H1 (cell line): ENCODE results near the gene CHD9. TPM values are rescaled to one million over a fixed set of nuclear protein-coding genes. Genes with fewer than 3 reads are reported as not detected.
A peak's percentile ranks its signal among the peaks of the same experiment; 100 is the strongest.

ENCODE experiments used
- CTCF ChIA-PET: fragments of 300-600 bp; sonication (Branson Sonifier 250); formaldehyde crosslinking; loops from one replicate; lab custom pipeline; 2021; ENCODE audit not compliant: partially characterized antibody; lab: Charles Lee
- POLR2A ChIA-PET: fragments of 300-600 bp; sonication (Branson Sonifier 250); formaldehyde crosslinking; loops from one replicate; lab custom pipeline; 2021; ENCODE audit warnings: inconsistent platforms; ENCODE audit not compliant: partially characterized antibody; lab: Charles Lee
- DNase-seq, 2 experiments: peaks; one replicate each; pipeline versions ENCODE4 v3.0.0 to v3.0.0-alpha.2; 2010 to 2022; ENCODE audit warnings: low spot score in 2 of 2, low read depth in 1 of 2, mixed read lengths in 1 of 2
- FAIRE-seq: peaks from 2 replicates; lab custom pipeline; 2011; peaks lifted over from hg19 to GRCh38; lab: Jason Lieb, UNC
- H2AFZ ChIP-seq: 2 replicates; pipeline ENCODE4 v1.8.1; 2012; ENCODE audit warnings: low read length, inconsistent platforms
- H2AK5ac ChIP-seq: 2 replicates; pipeline ENCODE4 v1.6.1; 2013; ENCODE audit warnings: low read depth, low read length
- H2BK120ac ChIP-seq: replicated peaks from 2 replicates; pipeline ENCODE3; 2013; ENCODE audit warnings: low read depth, low read length, inconsistent platforms
- H2BK12ac ChIP-seq: 2 replicates; pipeline ENCODE4 v1.6.1; 2013; ENCODE audit warnings: low read depth, low read length
- H2BK15ac ChIP-seq: 2 replicates; pipeline ENCODE4 v1.6.1; 2013; ENCODE audit warnings: low read length
- H2BK20ac ChIP-seq: 2 replicates; pipeline ENCODE4 v1.6.1; 2013; ENCODE audit warnings: low read length
- H2BK5ac ChIP-seq: 2 replicates; pipeline ENCODE4 v1.6.1; 2013; ENCODE audit warnings: low read depth, low read length
- H3K14ac ChIP-seq: 2 replicates; pipeline ENCODE4 v1.6.1; 2013; ENCODE audit warnings: inconsistent platforms; ENCODE audit not compliant: insufficient read length
- H3K18ac ChIP-seq: 2 replicates; pipeline ENCODE4 v1.6.1; 2013; ENCODE audit warnings: low read length; ENCODE audit errors: extremely low read depth
- H3K23ac ChIP-seq: 2 replicates; pipeline ENCODE4 v1.6.1; 2013; ENCODE audit warnings: inconsistent platforms; ENCODE audit not compliant: insufficient read length
- H3K23me2 ChIP-seq: 2 replicates; pipeline ENCODE4 v1.6.1; 2013; ENCODE audit warnings: low read depth, low read length
- H3K27ac ChIP-seq: 2 replicates; pipeline ENCODE4 v1.6.1; 2011; ENCODE audit warnings: low read depth, low read length, inconsistent platforms
- H3K27me3 ChIP-seq, 4 experiments: replicated peaks in 1 of 4; 1 replicate in 1 of 4; 2 replicates in 3 of 4; pipeline versions ENCODE4 v1.6.1 to v1.8.1; 2011 to 2013; ENCODE audit warnings: low read length in 3 of 4, mild to moderate bottlenecking in 3 of 4, inconsistent platforms in 2 of 4, mixed read lengths in 2 of 4, moderate library complexity in 1 of 4; ENCODE audit not compliant: control insufficient read depth in 3 of 4, insufficient read depth in 3 of 4; ENCODE audit errors: extremely low read depth in 1 of 4
- H3K36me3 ChIP-seq, 4 experiments: 2 replicates each; pipeline versions ENCODE4 v1.6.1 to v1.8.1; 2011 to 2013; ENCODE audit warnings: mild to moderate bottlenecking in 4 of 4, low read length in 3 of 4, moderate library complexity in 2 of 4, control low read depth in 1 of 4, inconsistent platforms in 1 of 4; ENCODE audit not compliant: insufficient read depth in 4 of 4, control insufficient read depth in 2 of 4
- H3K4ac ChIP-seq: replicated peaks from 2 replicates; pipeline ENCODE3; 2013; ENCODE audit warnings: low read length, low read depth, mixed read lengths, inconsistent platforms; ENCODE audit not compliant: insufficient read length
- H3K4me1 ChIP-seq, 4 experiments: replicated peaks in 1 of 4; 1 replicate in 1 of 4; 2 replicates in 3 of 4; pipeline versions ENCODE4 v1.6.1 to v1.8.1; 2011 to 2013; ENCODE audit warnings: low read length in 3 of 4, inconsistent platforms in 2 of 4, mixed read lengths in 1 of 4; ENCODE audit not compliant: insufficient read depth in 4 of 4, control insufficient read depth in 3 of 4
- H3K4me2 ChIP-seq, 2 experiments: 2 replicates each; pipeline versions ENCODE4 v1.6.1 to v1.8.1; 2011 to 2013; ENCODE audit warnings: low read depth in 2 of 2, low read length in 2 of 2, control low read depth in 1 of 2, inconsistent platforms in 1 of 2, mild to moderate bottlenecking in 1 of 2; ENCODE audit not compliant: insufficient read depth in 1 of 2
- H3K4me3 ChIP-seq, 4 experiments: fragments of 200-600, 300-600 bp in 1 of 4; sonication (generic), shearing (Covaris generic), sonication (Bioruptor Twin) in 1 of 4; 2 replicates each; pipeline versions ENCODE4 v1.5.1 to v1.8.1; 2011 to 2016; ENCODE audit warnings: low read length in 4 of 4, low read depth in 3 of 4, control low read depth in 2 of 4, inconsistent platforms in 2 of 4, mild to moderate bottlenecking in 2 of 4, mixed read lengths in 1 of 4, moderate library complexity in 1 of 4; ENCODE audit not compliant: insufficient read depth in 2 of 4; ENCODE audit errors: extremely low read depth in 1 of 4
- H3K56ac ChIP-seq: replicated peaks from 2 replicates; pipeline ENCODE3; 2013; ENCODE audit warnings: low read depth, mild to moderate bottlenecking, mixed read lengths, low read length, inconsistent platforms; ENCODE audit not compliant: insufficient read length
- H3K79me1 ChIP-seq: 2 replicates; pipeline ENCODE4 v1.6.1; 2013; ENCODE audit warnings: low read depth, low read length, control low read depth
- H3K79me2 ChIP-seq, 2 experiments: 2 replicates each; pipeline versions ENCODE4 v1.6.1 to v1.8.1; 2012 to 2013; ENCODE audit warnings: low read length in 2 of 2, mild to moderate bottlenecking in 2 of 2, inconsistent platforms in 1 of 2; ENCODE audit not compliant: insufficient read depth in 2 of 2, control insufficient read depth in 1 of 2
- H3K9ac ChIP-seq, 4 experiments: replicated peaks in 1 of 4; 1 replicate in 1 of 4; 2 replicates in 3 of 4; pipeline versions ENCODE4 v1.6.1 to v1.8.1; 2011 to 2013; ENCODE audit warnings: low read depth in 3 of 4, low read length in 3 of 4, control low read depth in 2 of 4, mild to moderate bottlenecking in 2 of 4, moderate library complexity in 2 of 4, inconsistent platforms in 1 of 4; ENCODE audit errors: extremely low read depth in 1 of 4
- H3K9me3 ChIP-seq, 2 experiments: 2 replicates each; pipeline versions ENCODE4 v1.6.1 to v1.8.1; 2012 to 2013; ENCODE audit warnings: mild to moderate bottlenecking in 2 of 2, moderate library complexity in 2 of 2, control low read depth in 1 of 2, inconsistent platforms in 1 of 2, low read depth in 1 of 2, low read length in 1 of 2, mixed read lengths in 1 of 2; ENCODE audit not compliant: insufficient read depth in 2 of 2
- H4K20me1 ChIP-seq, 2 experiments: replicated peaks in 1 of 2; 2 replicates each; pipeline versions ENCODE3 to v1.8.1; 2011 to 2013; ENCODE audit warnings: inconsistent platforms in 2 of 2, low read length in 2 of 2, mild to moderate bottlenecking in 1 of 2; ENCODE audit not compliant: insufficient read depth in 2 of 2, control insufficient read depth in 1 of 2
- H4K5ac ChIP-seq: 2 replicates; pipeline ENCODE4 v1.6.1; 2013; ENCODE audit warnings: low read length, low read depth, mixed read lengths, inconsistent platforms; ENCODE audit not compliant: insufficient read length
- H4K8ac ChIP-seq: 2 replicates; pipeline ENCODE4 v1.8.0; 2013; ENCODE audit warnings: mild to moderate bottlenecking, moderate library complexity, low read length, inconsistent platforms; ENCODE audit not compliant: insufficient read depth; ENCODE audit errors: extremely low read depth
- H4K91ac ChIP-seq: replicated peaks from 2 replicates; pipeline ENCODE3; 2013; ENCODE audit warnings: low read length, mixed read lengths, inconsistent platforms; ENCODE audit not compliant: insufficient read length
- KDM5A ChIP-seq: fragments of 200-600 bp; IDR thresholded peaks from 2 replicates; pipeline ENCODE4 v1.7.1; 2012; ENCODE audit warnings: mild to moderate bottlenecking, low read length, inconsistent platforms, mixed read lengths
- NANOG ChIP-seq: IDR thresholded peaks from 2 replicates; pipeline ENCODE4 v1.6.1; 2011; ENCODE audit warnings: low read length, low read depth, mild to moderate bottlenecking, inconsistent platforms; ENCODE audit not compliant: insufficient read depth, poor library complexity, severe bottlenecking
- TEAD4 ChIP-seq: IDR thresholded peaks from 2 replicates; pipeline ENCODE4 v1.6.1; 2012; ENCODE audit warnings: low read depth, low read length, inconsistent platforms, mixed read lengths
- WGBS, 2 experiments: shearing (Covaris generic) in 1 of 2; methylation state at CpG; one replicate each; pipeline versions ENCODE4 v1.1.6 to v1.1.7; 2013 to 2015; ENCODE audit warnings: low lambda C conversion rate in 2 of 2, mixed read lengths in 2 of 2, inconsistent platforms in 1 of 2, low coverage in 1 of 2, missing lambda C conversion rate in 1 of 2; ENCODE audit not compliant: insufficient replicate concordance in 2 of 2, insufficient coverage in 1 of 2, insufficient read length in 1 of 2; ENCODE audit errors: extremely low coverage in 1 of 2, missing lambda C conversion rate in 1 of 2; 5-methylcytosine and 5-hydroxymethylcytosine counted together
- polyA plus RNA-seq, 7 experiments: library from polyadenylated mRNA; depleted of rRNA in 3 of 7; stranded (reverse) in 5 of 7; unstranded in 2 of 7; fragments of >200 nt in 5 of 7; fragments of 200-250 nt in 2 of 7; gene quantifications; 1 replicate in 5 of 7; 2 replicates in 1 of 7; 4 replicates in 1 of 7; pipeline versions ENCODE4 v1.2.1 to v1.2.3, GENCODE V29; 2011 to 2013; ENCODE audit warnings: missing spikeins in 2 of 7, mixed read lengths in 2 of 7
- total RNA-seq: library from RNA; stranded (reverse); fragmentation: NEBNext Ultra II Directional; extraction: Animal tissue kit (Norgen Biotek cat#: 25700); gene quantifications from 2 replicates; pipeline ENCODE4 v1.2.1, GENCODE V29; 2021

The CHD9 gene
- total and polyA plus RNA-seq, 2 of the 8 experiments (the other 6 are each of a cell fraction or from before 2014, with no cell fraction given): 9.9 to 32.4 TPM

GRCh38 chr16:53089434-53090285 lies 34.9 kb downstream of the CHD9 start:
- TF ChIP-seq TEAD4 (0 out of 2 replicates have a peak, but pooled peaks have one; percentile 36), KDM5A (no peak), NANOG (peak; percentile 24)
- Histone ChIP-seq H3K36me3 (no peaks in the 10 kb centered on the region), H4K5ac (peak overlapping the region; percentile 9), H3K4me1 (peaks cover 28 to 55% (median 36%) of the 10 kb centered on the region in 4 experiments), H3K9me3 (no peaks in the 10 kb centered on the region), H4K91ac (peak overlapping the region; percentile 71), H3K23me2 (no peaks in the 10 kb centered on the region), H3K56ac (no peak overlapping the region), H2AFZ (no peak overlapping the region), H3K4ac (no peak overlapping the region), H2BK120ac (peak overlapping the region; percentile 60), H3K14ac (no peak overlapping the region), H3K79me2 (peaks cover 0 to 7% of the 10 kb centered on the region in 2 experiments; a peak in 1 of 4 replicates), H2AK5ac (peak overlapping the region; percentile 90), H2BK15ac (peak overlapping the region; percentile 77; the same call in 1 of the 2 replicates), H4K8ac (no peak overlapping the region), H3K18ac (peak overlapping the region; percentile 67; the same call in 1 of the 2 replicates), H2BK20ac (peak overlapping the region; percentile 97), H3K23ac (no peak overlapping the region), H3K4me3 (0 out of 8 replicates have a peak overlapping the region, but pooled peaks of 1 of the 4 experiments have one; percentile 27), H3K9ac (peak overlapping the region in 1 of 4 experiments; percentile 5; a peak in 1 of 7 replicates), H2BK12ac (peak overlapping the region; percentile 51; the same call in 1 of the 2 replicates), H3K4me2 (peak overlapping the region; percentile 54 to 75), H3K27ac (peak overlapping the region; percentile 35; the same call in 1 of the 2 replicates), H2BK5ac (peak overlapping the region; percentile 73), H3K27me3 (no peaks in the 10 kb centered on the region; a peak in 1 of 7 replicates), H4K20me1 (no peaks in the 10 kb centered on the region), H3K79me1 (no peaks in the 10 kb centered on the region; the same call in 1 of the 2 replicates)
- no peak for DNase-seq
- ChIA-PET CTCF (interaction anchor here (0.5 to 3.4 kb wide), 5 partner anchors 22 to 411 kb away, joined by 3 to 9 read pairs (median 4); partner anchors contain the start of gene CHD9), POLR2A (interaction anchor here (0.9 to 3.0 kb wide), 2 partner anchors 11 to 35 kb away, joined by 4 to 15 read pairs; partner anchors contain the start of gene CHD9)
- FAIRE-seq: peak; percentile 68
- 66% methylated on average over 4 of the region's 4 CpGs; no CpG with 5 or more reads in 1 of the 2 experiments for WGBS, 2 experiments
